LNCaP clone FGC (cell line): Measurements from ENCODE around the gene RAB30.
"Not testable (repeated sequence)": the region's sequence is repeated elsewhere in the genome, so short reads cannot be mapped to it uniquely, and the experiment has no call there.

Experiments
- DNase-seq: peaks from one replicate; pipeline ENCODE4 v3.0.0-alpha.2; 2011; ENCODE audit warnings: low read depth
- H3K4me3 ChIP-seq: 2 replicates; pipeline ENCODE4 v1.5.1; 2011; ENCODE audit warnings: mild to moderate bottlenecking, low read depth, low read length, control low read depth
- CTCF ChIP-seq: IDR thresholded peaks from 2 replicates; pipeline ENCODE4 v1.5.1; 2012; ENCODE audit warnings: mild to moderate bottlenecking; ENCODE audit not compliant: control insufficient read depth, insufficient read depth; ENCODE audit errors: extremely low read depth

The RAB30 gene

DNA sequence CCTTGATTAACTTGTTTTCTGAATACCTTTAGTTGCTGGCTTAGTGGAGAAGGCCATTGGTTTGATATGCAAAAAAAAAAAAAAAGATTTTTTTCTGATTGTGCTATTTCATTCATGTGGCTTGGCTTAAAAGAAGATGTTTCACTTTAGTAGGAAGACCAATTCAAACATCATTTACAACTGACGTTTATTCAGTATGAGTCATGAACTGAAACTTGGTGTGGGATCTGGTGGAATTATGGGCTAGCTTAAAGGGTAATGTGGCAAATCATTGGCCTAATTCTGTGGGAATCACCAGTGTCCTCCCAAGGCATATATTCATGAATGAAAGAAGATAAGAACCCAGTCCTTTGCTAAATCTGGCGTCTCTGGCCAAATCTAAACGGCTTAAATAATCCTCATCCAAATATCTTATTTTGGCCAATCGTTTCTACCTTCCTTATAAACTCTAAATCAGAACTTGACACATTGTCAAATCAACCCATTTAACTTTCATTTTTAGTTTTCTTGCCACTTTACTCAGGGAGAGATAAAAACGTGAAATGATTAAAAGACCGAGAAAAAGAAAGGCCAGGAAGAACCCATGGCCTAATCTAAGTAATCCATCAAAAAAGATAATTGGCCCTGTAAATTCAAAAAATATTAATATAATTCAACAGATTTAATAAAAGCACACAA is 93.1 kb downstream of the RAB30 start:
- no peak for TF ChIP-seq CTCF
- H3K4me3 ChIP-seq: no peak overlapping the region
- no peak for DNase-seq

DNA sequence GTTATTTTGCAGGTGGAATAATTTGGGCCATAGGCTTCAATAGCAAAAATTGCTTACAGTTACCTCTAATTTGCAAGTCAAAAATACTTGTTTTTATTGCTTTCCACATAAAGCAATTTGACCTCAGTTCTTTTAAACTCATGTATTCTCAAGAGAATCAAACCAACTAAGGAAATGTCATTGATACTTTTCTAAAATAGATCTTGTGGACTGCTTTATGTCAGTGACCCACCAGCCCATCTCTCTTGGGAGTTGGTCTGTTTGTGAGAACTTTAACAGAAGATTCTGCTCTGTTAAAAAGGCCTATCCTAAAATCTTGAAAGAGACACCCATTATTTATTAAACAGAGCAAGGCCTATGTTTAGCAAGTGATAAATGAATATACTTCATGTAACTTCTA is 94.9 kb downstream of the RAB30 start:
- no peak for DNase-seq

GRCh38 chr11:82975882-82976281 is 95.8 kb downstream of the RAB30 start:
- no peak for TF ChIP-seq CTCF
- no peak for DNase-seq
- H3K4me3 ChIP-seq: no peak overlapping the region

More for the DNA sequence above, 94.9 kb downstream of the RAB30 start:
- H3K4me3 ChIP-seq: no peak overlapping the region
- TF ChIP-seq CTCF: no peak

DNA sequence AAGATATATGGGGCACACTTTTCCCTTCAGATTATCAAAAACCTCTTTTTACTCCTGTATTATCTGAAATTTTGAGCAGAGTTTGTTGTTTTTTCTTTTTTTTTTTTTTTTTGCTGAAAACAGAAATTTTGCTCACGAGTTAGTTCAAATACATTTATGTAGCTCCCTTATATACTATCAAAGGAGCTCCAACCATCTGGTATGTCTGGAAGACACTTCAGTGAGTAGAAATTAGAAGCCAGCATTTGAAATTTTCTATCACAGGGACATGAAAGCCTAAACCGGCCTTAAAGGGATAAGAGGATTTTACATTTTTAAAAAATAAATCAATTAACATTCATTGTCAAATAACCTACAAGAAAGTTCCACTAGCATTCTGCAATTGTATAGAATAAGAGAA is 96.8 kb downstream of the RAB30 start:
- TF ChIP-seq CTCF: no peak
- DNase-seq: no peak
- no peak overlapping the region for H3K4me3 ChIP-seq

DNA sequence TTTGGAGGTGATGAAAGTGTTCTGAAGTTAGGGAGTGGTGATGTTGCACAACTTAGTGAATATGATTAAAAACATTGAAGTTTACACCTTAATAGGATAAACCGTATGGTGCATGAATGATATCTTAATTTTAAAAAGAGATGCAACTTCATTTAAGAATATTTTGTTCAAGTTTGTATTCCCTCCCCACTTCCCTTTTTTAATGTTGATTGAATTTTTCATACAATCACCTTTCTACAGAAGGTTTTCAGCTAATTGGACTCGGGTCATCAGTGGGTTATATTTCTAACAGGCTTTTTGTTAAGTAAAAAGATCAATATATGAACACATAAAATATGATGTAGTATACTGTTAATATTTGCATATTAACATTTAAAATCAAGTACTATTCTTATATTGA is 97.6 kb downstream of the RAB30 start:
- no peak for DNase-seq
- no peak for TF ChIP-seq CTCF
- no peak overlapping the region for H3K4me3 ChIP-seq

DNA sequence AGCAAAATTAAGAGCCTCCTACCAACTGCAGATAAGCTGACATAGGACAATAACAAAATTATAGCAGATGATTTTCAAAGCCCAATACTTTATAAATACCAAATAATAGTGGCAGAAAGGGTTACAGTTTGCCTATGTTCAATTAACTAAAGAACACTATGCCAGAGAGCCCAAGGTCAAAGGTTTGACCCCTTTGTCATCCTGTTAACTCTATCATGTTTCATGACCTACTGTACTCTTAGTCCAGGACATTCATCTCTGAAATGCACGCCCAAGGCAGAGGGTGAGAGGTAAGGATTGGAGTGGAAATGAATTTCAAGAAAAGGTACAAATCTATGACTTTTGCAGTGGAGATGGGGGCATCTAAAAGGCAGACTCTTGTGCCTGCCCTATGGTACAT is 99.6 kb downstream of the RAB30 start:
- no peak for DNase-seq
- H3K4me3 ChIP-seq: no peak overlapping the region
- TF ChIP-seq CTCF: no peak

DNA sequence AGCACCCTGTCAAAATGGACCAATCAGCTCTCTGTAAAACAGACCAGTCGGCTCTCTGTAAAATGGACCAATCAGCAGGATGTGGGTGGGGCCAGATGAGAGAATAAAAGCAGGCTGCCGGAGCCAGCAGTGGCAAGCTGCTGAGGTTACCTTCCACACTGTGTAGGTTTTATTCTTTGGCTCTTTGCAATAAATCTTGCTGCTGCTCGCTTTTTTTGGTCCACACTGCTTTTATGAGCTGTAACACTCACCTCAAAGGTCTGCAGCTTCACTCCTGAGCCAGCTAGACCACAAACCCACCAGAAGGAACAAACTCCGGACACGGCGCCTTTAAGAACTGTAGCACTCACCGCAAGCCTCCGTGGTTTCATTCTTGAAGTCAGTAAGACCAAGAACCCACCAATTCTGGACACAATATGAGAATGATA is 100.2 kb downstream of the RAB30 start:
- not testable (repeated sequence) for DNase-seq, H3K4me3 ChIP-seq

DNA sequence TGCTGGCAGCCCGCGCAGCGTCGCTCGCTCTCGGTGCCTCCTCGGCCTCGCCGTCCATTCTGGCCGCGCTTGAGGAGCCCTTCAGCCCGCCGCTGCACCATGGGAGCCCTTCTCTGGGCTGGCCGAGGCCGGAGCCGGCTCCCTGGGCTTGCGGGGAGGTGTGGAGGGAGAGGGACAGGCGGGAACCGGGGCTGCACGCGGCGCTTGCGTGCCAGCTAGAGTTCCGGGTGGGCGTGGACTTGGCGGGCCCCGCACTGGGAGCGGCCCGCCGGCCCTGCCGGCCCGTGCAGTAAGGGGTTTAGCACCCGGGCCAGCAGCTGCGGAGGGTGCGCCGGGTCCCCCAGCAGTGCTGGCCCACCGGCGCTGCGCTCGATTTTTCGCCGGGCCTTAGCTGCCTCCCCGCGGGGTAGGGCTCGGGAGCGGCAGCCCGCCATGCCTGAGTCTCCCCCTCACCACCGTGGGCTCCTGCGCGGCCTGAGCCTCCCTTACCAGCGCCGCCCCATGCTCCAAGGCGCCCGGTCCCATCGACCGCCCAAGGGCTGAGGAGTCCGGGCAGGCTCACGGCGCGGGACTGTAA is 101.1 kb downstream of the RAB30 start:
- not testable (repeated sequence) for DNase-seq, H3K4me3 ChIP-seq
